Measurements from ENCODE around the gene GSTM3.
A peak's percentile ranks its signal among the peaks of the same experiment; 100 is the strongest.
"Not testable (repeated sequence)": the region's sequence is repeated elsewhere in the genome, so short reads cannot be mapped to it uniquely, and the experiment has no call there.

The GSTM3 gene

GRCh38 chr1:109762039-109762585 lies 21.3 kb upstream of the GSTM3 start:
- DNase-seq (ENCODE audit: low spot score), result no peak

GRCh38 chr1:109761227-109762038 lies 20.6 kb upstream of the GSTM3 start:
- DNase-seq (ENCODE audit: low spot score), result no peak

DNA sequence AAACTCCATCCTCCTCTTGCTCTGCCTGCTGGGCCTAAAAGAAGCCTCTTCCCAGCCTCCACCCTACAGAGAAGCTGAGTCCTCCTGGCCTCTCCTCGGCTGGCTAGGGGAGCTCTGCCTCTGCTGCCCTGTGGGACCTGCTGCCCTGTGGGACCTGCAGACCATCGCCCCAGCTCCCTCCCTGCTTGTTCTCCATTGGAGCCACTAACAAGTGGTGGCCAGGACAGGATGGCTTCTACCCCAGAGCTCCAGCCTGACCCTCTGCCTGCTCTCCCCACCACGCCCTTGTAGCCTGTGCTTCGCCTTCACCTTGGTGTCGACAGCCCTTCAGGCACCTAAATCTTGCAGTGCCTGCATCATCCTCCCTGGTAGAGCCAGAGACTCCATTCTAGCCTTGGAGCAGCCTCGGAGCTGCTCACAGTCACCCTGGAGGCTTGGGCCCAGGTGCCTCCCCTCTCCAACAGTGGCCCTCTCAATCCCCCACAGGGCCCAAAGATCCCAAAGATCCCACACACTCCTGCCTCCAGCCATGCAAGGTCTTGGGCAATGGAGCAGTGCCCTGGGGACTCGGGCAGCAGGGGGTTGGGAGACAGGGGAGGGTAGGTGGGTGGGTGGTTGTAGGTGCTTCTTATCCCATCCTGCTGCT lies 19.9 kb upstream of the GSTM3 start:
- no peak for DNase-seq (ENCODE audit: low spot score)

- DNase-seq (ENCODE audit: low spot score), result no peak
Measured at GRCh38 chr1:109759513-109760334, 18.9 kb upstream of the GSTM3 start.

- DNase-seq (ENCODE audit: low spot score), result no peak
Measured at GRCh38 chr1:109757936-109758786, 17.3 kb upstream of the GSTM3 start.

- no peak for DNase-seq (ENCODE audit: low spot score)
Measured at GRCh38 chr1:109756848-109757521, 16.1 kb upstream of the GSTM3 start.

- not testable (repeated sequence) for DNase-seq (ENCODE audit: low spot score)
Measured at GRCh38 chr1:109756325-109756724, 15.5 kb upstream of the GSTM3 start.

GRCh38 chr1:109754738-109755137 lies 13.9 kb upstream of the GSTM3 start:
- DNase-seq (ENCODE audit: low spot score), result no peak

GRCh38 chr1:109751531-109752260 lies 10.9 kb upstream of the GSTM3 start:
- no peak for DNase-seq (ENCODE audit: low spot score)

- DNase-seq (ENCODE audit: low spot score), result no peak
Measured at GRCh38 chr1:109750920-109751319, 10.1 kb upstream of the GSTM3 start.

DNA sequence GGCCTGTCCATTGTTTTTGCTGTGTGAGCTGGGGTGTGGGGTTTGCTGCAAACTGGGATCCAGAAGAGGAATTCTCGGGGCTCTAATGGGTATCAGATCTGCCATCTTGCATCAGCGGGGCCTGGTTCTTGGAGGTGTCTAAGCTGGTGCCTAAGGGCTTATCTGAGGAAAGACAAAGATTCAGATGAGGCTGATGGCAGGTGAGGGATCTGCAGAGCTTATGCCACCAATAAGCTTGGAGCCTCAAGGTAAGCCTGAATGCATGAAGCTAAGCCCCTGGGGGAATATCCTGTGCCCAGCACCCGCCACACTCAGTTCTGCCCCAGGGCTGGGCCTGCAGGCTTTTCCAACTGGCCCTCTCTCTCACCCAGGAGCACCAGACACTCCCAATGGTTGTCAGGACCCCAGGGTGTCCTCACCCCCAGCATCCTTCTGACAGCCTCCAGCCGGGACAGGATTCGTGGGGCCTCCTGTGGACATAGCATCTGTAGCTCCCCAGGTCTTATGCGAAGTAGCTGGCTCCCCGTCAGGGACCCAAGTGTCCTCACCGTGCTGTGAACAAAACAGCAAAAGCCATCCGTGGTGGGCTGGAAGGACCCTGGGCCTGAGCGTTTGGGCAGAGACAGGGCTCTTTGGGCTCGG lies 9.5 kb upstream of the GSTM3 start:
- no peak for DNase-seq (ENCODE audit: low spot score)

DNA sequence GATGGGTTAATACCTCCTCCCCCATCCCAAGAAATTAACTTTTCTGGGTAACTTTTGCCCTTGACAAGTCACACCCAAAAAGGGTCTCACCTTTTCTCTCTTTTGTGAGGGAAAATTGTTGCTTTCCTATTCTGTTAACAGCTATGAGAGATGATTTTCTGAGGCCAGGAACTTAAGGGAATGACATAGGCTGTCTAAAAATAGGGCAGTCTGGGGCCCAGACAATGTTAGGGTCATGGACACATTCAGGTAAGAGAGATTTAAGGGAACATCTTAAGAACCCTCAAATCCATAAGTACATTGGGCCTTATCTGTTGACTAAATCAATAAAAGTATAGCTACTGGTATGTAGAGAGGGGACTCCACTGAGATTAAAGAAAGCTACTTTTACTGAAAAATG lies 8.4 kb upstream of the GSTM3 start:
- DNase-seq (ENCODE audit: low spot score), result no peak

GRCh38 chr1:109748311-109748710 lies 7.5 kb upstream of the GSTM3 start:
- not testable (repeated sequence) for DNase-seq (ENCODE audit: low spot score)

- peak; percentile 95 for DNase-seq (ENCODE audit: low spot score)
Measured at GRCh38 chr1:109739738-109740614, 862 bp downstream of the GSTM3 start.

- no peak for DNase-seq (ENCODE audit: low spot score)
Measured at GRCh38 chr1:109733236-109733870, 7.5 kb downstream of the GSTM3 start.

- no peak for DNase-seq (ENCODE audit: low spot score)
Measured at GRCh38 chr1:109732390-109732881, 8.4 kb downstream of the GSTM3 start.

- DNase-seq (ENCODE audit: low spot score), result no peak
Measured at GRCh38 chr1:109730666-109731065, 10.2 kb downstream of the GSTM3 start.

DNA sequence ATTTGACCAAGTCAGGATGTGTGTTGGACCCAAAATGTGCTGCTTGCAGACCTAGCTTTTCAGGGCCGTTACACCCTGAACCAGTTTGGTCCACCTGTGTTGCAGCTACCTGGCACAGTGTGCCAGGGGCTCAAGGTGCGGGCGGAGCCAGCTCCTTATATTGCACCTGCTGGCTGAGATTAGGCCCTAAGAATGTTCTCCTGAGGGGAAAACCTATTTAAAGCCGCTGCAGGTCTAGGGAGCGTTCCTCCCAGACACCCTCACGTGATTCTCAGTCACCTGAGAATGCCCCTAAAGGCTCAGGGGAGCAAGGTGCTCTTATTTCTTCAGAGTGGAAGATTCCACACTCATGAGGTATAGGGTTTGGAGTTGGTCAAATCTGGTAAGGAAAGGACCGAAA lies 12.0 kb downstream of the GSTM3 start:
- no peak for DNase-seq (ENCODE audit: low spot score)
